Embryonic facial prominence (tissue), 1 donor: Measurements from ENCODE around the gene RPL7L1.
A peak's percentile ranks its signal among the peaks of the same experiment; 100 is the strongest.
"Not testable (repeated sequence)": the region's sequence is repeated elsewhere in the genome, so short reads cannot be mapped to it uniquely, and the experiment has no call there.

Source experiments
- DNase-seq: peaks from one replicate; pipeline ENCODE4 v3.0.0-alpha.2; 2016; ENCODE audit errors: extremely low spot score

RPL7L1 gene

DNA sequence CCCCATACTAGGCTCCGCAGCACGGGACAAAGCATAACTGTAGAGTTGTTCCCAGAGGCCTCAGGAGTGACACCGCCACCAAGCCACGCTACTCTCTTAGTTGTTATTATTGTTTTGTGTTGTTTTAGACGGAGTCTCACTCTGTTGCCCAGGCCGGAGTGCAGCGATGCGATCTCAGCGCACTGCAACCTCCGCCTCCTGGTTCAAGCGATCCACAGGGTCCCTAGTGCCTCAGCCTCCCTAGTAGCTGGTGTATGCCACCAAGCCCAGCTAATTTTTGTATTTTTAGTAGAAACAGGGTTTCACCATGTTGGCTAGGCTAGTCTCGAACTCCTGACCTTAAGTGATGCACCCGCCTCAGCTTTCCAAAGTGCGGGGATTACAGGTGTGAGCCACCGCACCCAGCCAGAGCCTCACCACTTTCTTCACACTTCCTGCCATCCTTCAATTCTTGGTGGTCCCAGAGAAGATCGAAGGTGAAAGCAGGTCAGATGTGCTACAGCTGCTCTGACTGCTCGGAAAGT is 11.8 kb downstream of the RPL7L1 start:
- no peak for DNase-seq

- not testable (repeated sequence) for DNase-seq
Observed at GRCh38 chr6:42894041-42894828, 14.8 kb downstream of the RPL7L1 start.

DNA sequence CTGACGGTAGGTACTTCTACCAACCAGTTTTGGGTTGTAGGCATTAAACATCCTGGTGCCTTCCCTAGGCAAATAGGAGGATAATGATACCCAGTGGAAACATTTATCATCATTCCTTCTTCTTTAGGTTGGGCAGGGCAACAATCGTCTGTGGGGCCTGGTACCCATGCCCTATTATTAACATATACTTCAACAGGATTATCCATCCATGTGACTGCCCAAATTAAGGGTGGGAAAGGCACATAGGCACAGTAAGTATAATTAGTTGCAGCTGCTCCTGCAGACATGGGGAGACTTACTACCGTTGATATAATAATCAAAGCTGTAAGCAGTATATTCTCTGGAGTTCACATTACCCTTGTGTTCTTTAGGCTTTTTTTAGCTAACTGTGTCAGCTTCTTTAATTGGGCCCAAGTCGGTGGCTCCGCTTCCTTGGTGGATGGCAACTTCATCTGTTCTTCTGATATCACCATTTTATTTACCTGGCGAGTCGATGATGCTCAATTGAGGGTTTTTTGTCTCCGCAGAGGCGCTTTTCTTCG is 16.8 kb downstream of the RPL7L1 start:
- no peak for DNase-seq

DNA sequence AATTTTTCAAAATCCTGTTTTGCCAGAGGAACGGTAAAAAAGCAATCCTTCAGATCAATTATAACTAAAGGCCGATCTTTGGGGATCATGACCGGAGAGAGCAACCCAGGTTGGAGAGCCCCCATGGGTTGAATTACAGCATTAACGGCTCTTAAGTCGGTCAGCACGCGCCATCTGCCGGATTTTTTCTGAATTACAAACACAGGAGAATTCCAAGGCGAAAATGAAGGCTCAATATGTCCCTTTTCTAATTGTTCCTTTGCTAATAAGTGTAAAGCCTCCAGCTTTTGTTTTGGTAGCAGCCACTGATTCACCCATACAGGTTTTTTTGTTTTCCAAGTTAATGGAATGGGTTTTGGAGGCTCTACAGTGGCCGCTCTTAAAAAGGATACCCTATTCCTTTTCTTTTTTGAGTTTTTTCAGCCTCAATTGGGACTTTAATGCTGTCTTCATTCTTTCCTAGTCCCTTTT is 19.5 kb downstream of the RPL7L1 start:
- DNase-seq: peak; percentile 31

- DNase-seq: no peak
Observed at GRCh38 chr6:42899871-42900270, 20.5 kb downstream of the RPL7L1 start.

GRCh38 chr6:42901538-42901957 is 22.1 kb downstream of the RPL7L1 start:
- DNase-seq: peak; percentile 71

- not testable (repeated sequence) for DNase-seq
Observed at GRCh38 chr6:42902429-42903263, 23.2 kb downstream of the RPL7L1 start.

GRCh38 chr6:42904467-42904866 is 25.1 kb downstream of the RPL7L1 start:
- no peak for DNase-seq

DNA sequence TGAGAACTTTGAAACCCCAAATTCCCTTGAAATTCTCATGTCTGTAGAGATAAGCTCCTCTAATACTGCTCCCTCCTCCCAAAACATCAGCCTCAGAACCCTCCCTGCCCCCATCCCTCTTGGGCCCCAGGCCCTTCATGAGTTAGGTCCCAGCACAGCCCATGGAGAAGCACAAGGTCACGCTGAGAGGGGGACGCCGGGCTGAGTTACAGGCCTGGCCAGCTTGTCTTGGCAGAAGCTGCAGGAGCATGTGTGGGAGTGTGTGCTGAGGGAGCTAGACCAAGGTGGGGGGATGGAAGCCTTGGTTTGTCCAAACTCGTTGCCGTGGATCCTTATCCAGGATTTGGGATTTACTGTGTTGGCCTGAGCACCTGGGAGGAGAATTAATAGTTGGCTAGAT is 27.9 kb downstream of the RPL7L1 start:
- no peak for DNase-seq

GRCh38 chr6:42909835-42910234 is 30.4 kb downstream of the RPL7L1 start:
- no peak for DNase-seq

DNA sequence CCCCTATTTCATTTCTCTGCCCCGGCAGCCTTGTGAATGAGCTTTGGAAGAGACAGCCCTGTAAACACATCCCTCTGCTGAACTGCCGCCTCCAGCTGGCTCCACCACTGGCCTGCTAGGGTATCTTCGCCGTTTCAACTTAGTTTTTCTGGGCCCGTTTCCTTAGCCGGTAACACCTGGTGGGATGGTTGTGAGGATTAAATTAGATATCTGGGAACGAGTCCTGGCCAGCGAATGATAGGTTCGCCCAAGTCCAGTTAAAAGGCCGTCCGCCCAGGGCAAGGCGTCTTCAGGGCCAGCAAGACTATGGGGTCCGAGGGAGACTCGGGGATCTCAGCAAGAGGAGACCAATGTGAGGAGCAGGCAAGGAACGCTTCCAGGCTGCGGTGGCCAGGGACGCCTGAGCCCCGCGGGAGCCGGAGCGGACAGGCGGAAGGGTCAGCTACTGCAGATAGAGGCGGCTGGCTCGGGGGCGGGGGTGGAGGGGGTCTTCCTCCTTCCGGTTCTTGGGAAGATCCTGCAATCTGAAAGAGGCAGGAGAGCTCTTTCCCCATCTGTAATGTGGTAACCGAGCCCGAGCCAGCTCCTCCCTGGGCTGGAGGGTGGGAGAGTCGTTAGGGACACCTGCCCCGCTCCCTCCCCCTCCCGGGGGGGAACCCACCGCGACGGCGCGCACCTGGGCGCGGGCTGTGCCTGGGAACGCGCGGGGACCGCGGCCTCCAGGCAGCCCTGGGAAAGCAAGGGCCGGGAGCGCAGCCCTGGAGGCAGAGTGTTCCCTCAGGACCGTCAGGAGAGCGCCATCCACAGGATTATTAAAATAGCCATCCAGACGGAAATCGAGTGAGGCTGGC is 32.0 kb downstream of the RPL7L1 start:
- DNase-seq: no peak

DNA sequence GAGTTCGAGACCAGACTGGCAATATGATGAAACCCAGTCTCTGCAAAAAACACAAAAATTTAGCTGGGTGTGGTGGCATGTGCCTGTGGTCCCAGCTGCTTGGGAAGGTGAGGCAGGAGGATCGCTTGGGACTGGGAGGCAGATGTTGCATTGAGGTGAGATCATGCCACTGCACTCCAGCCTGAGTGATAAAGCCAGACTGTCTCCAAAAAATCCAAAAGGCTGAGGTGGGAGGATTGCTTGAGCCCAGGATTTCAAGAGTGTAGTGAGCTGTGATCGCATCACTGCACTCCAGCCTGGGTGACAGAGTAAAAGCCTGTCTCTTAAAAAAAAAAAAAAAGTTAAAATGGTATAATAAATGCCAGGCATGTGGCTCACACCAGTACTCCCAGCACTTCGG is 35.1 kb downstream of the RPL7L1 start:
- DNase-seq: no peak

- DNase-seq: no peak
Observed at GRCh38 chr6:42915732-42916131, 36.3 kb downstream of the RPL7L1 start, which contains the start of gene PTCRA. PTCRA (plus strand) TSS chr6:42916053; CDS start chr6:42916070, 17 bp downstream.

GRCh38 chr6:42916288-42916687 is 36.9 kb downstream of the RPL7L1 start:
- DNase-seq: no peak

GRCh38 chr6:42921801-42922200 is 42.4 kb downstream of the RPL7L1 start:
- DNase-seq: no peak

DNA sequence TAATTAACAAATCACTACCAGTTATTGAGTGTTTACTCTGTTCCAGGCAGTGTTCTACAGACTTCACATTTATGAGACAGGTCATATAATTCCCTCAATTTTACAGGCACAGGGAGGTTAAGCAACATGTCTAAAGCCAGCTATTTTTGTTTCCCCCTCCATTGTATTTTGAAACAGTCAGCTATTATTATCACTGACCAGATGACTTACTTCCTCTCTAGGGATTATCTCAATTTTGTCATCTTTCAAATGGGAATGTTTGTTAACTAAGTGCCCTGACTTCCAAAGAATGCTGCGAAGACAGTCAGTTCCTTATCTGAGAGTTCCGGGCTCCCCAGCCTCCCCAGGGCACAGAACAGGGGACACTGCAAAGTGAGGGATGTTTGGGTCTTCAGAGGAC is 44.2 kb downstream of the RPL7L1 start:
- no peak for DNase-seq

GRCh38 chr6:42925248-42925857 is 45.9 kb downstream of the RPL7L1 start:
- no peak for DNase-seq

- DNase-seq: peak; percentile 87
Observed at GRCh38 chr6:42928986-42929820, 49.8 kb downstream of the RPL7L1 start, which contains the start of gene CNPY3. CNPY3 (plus strand) TSS chr6:42929480; CDS start chr6:42929571, 91 bp downstream.

DNA sequence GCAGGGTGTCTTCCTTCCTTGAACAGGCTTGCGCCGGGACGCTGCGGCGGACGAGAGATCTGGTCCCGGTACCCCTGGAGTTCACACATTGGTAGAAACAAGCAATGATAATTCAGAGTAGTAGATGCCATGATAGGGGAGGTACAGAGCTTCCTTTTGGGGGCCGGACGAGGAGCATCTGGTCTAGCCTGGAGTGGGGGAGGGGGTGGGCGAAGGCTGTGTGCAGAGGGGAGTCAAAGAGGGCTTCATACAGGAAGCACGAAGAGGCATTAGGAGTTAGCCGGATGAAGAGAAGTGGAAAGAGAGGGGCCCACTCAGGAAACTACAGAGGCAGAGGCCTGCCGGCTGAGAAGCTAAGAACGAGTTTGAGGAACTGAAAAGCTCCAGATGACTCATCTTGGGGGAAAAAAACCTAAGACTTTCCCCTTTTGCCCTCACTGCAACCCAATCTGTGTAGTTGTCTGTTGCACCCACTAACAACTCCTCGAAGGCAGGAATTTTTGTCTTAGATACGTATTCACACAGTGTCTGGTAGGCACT is 50.5 kb downstream of the RPL7L1 start:
- DNase-seq: peak; percentile 56
